ENCODE data around the gene GPATCH1. TPM values are rescaled to one million over a fixed set of nuclear protein-coding genes. Genes with fewer than 3 reads are reported as not detected.
A peak's percentile ranks its signal among the peaks of the same experiment; 100 is the strongest.

The GPATCH1 gene
- total and polyA plus RNA-seq, 4 donors = 2.5 to 5.2 (median 3.6) TPM

GRCh38 chr19:33047422-33047821 lies 33.6 kb upstream of the GPATCH1 start:
- Histone ChIP-seq H3K27ac (ENCODE audit: low read depth in 1 of 2, low read length in 2 of 2) (no peak overlapping the region), H3K36me3 (ENCODE audit: control insufficient read depth in 4 of 4, insufficient read depth in 3 of 4, low read depth in 1 of 4, low read length in 3 of 4) (peaks cover 0 to 3% (median 0%) of the 10 kb centered on the region in 4 donors), H3K4me3 (ENCODE audit: low read depth in 1 of 3, low read length in 3 of 3) (no peak overlapping the region), H3K9ac (ENCODE audit: low read depth in 1 of 2, low read length in 2 of 2) (no peak overlapping the region), H3K27me3 (ENCODE audit: control insufficient read depth in 4 of 4, insufficient read depth in 4 of 4, low read length in 3 of 4) (no peaks in the 10 kb centered on the region), H3K4me1 (ENCODE audit: control insufficient read depth in 4 of 4, insufficient read depth in 4 of 4, low read length in 3 of 4) (peaks cover 7 to 38% (median 18%) of the 10 kb centered on the region in 4 donors), H3K9me3 (ENCODE audit: control insufficient read depth in 4 of 4, low read length in 3 of 4) (no peaks in the 10 kb centered on the region)
- no peak for TF ChIP-seq ZBTB33 (IDR thresholded peaks at IDR 0.05)
- no peak for DNase-seq (ENCODE audit: low spot score)
- 75% methylated on average over 8 of the region's 8 CpGs for WGBS

- no peak for DNase-seq (ENCODE audit: low spot score)
- Histone ChIP-seq H3K4me1 (ENCODE audit: control insufficient read depth in 4 of 4, insufficient read depth in 4 of 4, low read length in 3 of 4) (peaks cover 11 to 30% (median 16%) of the 10 kb centered on the region in 4 donors), H3K36me3 (ENCODE audit: control insufficient read depth in 4 of 4, insufficient read depth in 3 of 4, low read depth in 1 of 4, low read length in 3 of 4) (peaks cover 0 to 3% (median 0%) of the 10 kb centered on the region in 4 donors), H3K4me3 (ENCODE audit: low read depth in 1 of 3, low read length in 3 of 3) (no peak overlapping the region), H3K9me3 (ENCODE audit: control insufficient read depth in 4 of 4, low read length in 3 of 4) (no peaks in the 10 kb centered on the region), H3K27ac (ENCODE audit: low read depth in 1 of 2, low read length in 2 of 2) (peak overlapping the region in 1 of 2 donors; percentile 46), H3K9ac (ENCODE audit: low read depth in 1 of 2, low read length in 2 of 2) (no peak overlapping the region), H3K27me3 (ENCODE audit: control insufficient read depth in 4 of 4, insufficient read depth in 4 of 4, low read length in 3 of 4) (no peaks in the 10 kb centered on the region)
- WGBS = 61% methylated on average over 15 of the region's 15 CpGs
- TF ChIP-seq FOXA2 (IDR thresholded peaks at IDR 0.05) = no peak
- no peak for TF ChIP-seq TAF1 (conservative IDR thresholded peaks at IDR 0.05)
Measured at GRCh38 chr19:33048806-33049676, 31.9 kb upstream of the GPATCH1 start.

- no peak for DNase-seq (ENCODE audit: low spot score)
- Histone ChIP-seq H3K27me3 (ENCODE audit: control insufficient read depth in 4 of 4, insufficient read depth in 4 of 4, low read length in 3 of 4) (no peaks in the 10 kb centered on the region), H3K4me3 (ENCODE audit: low read depth in 1 of 3, low read length in 3 of 3) (no peak overlapping the region), H3K9ac (ENCODE audit: low read depth in 1 of 2, low read length in 2 of 2) (no peak overlapping the region), H3K36me3 (ENCODE audit: control insufficient read depth in 4 of 4, insufficient read depth in 3 of 4, low read depth in 1 of 4, low read length in 3 of 4) (peaks cover 0 to 3% (median 0%) of the 10 kb centered on the region in 4 donors), H3K27ac (ENCODE audit: low read depth in 1 of 2, low read length in 2 of 2) (no peak overlapping the region), H3K9me3 (ENCODE audit: control insufficient read depth in 4 of 4, low read length in 3 of 4) (no peaks in the 10 kb centered on the region), H3K4me1 (ENCODE audit: control insufficient read depth in 4 of 4, insufficient read depth in 4 of 4, low read length in 3 of 4) (peaks cover 11 to 38% (median 19%) of the 10 kb centered on the region in 4 donors)
- 97% methylated on average over 3 of the region's 3 CpGs for WGBS
- TF ChIP-seq RAD21 (IDR thresholded peaks at IDR 0.05) = no peak
- no peak for TF ChIP-seq SP1 (IDR thresholded peaks at IDR 0.05)
- TF ChIP-seq ZBTB33 (IDR thresholded peaks at IDR 0.05) = no peak
- no peak for TF ChIP-seq GABPA (IDR thresholded peaks at IDR 0.05 in 1 of 2, conservative IDR thresholded peaks at IDR 0.05 in 1 of 2)
- no peak for TF ChIP-seq HNF4G (IDR thresholded peaks at IDR 0.05)
- TF ChIP-seq REST (IDR thresholded peaks at IDR 0.05) = no peak
- TF ChIP-seq HNF4A (conservative IDR thresholded peaks at IDR 0.05) = no peak
- TF ChIP-seq FOXA1 (IDR thresholded peaks at IDR 0.05) = no peak
- TF ChIP-seq TAF1 (conservative IDR thresholded peaks at IDR 0.05) = no peak
- no peak for TF ChIP-seq MAX (IDR thresholded peaks at IDR 0.05)
- TF ChIP-seq ATF3 (IDR thresholded peaks at IDR 0.05) = no peak
- TF ChIP-seq YY1 (IDR thresholded peaks at IDR 0.05) = no peak
- no peak for TF ChIP-seq FOXA2 (IDR thresholded peaks at IDR 0.05)
- TF ChIP-seq NR2F2 (IDR thresholded peaks at IDR 0.05) = no peak
- no peak for TF ChIP-seq CTCF (IDR thresholded peaks at IDR 0.05; ENCODE audit: low read depth, low read length, missing input control)
- no peak for TF ChIP-seq EGR1 (IDR thresholded peaks at IDR 0.05; ENCODE audit: low read depth in 2 of 2)
- no peak for TF ChIP-seq RXRA (IDR thresholded peaks at IDR 0.05)
Measured at GRCh38 chr19:33050110-33050509, 30.9 kb upstream of the GPATCH1 start.
